Central memory CD8-positive, alpha-beta T cell (primary cell): ENCODE measurements around the gene HSFX3.
"Not testable (repeated sequence)": the region's sequence is repeated elsewhere in the genome, so short reads cannot be mapped to it uniquely, and the experiment has no call there.

ENCODE experiments used
- ATAC-seq: fragments of 150-1000 bp; cut with Tn5 transposase; replicated peaks from 2 replicates; pipeline ENCODE4 v1.10.0; 2022; ENCODE audit warnings: mild to moderate bottlenecking, moderate FRiP score, moderate number of reproducible peaks; ENCODE audit not compliant: poor library complexity, severe bottlenecking; ENCODE audit errors: extremely low read depth
- DNase-seq, 2 donors: peaks; one replicate each; pipeline ENCODE4 v3.0.0; 2021; ENCODE audit warnings: low spot score in 2 of 2
- H3K27ac Mint-ChIP-seq: one replicate; pipeline ENCODE4 v1.8.0; 2022; ENCODE audit warnings: low read depth, mild to moderate bottlenecking, moderate library complexity, mixed read lengths
- H3K27me3 Mint-ChIP-seq: one replicate; pipeline ENCODE4 v1.8.0; 2022; ENCODE audit warnings: mixed read lengths
- H3K36me3 Mint-ChIP-seq: one replicate; pipeline ENCODE4 v1.8.0; 2022; ENCODE audit warnings: mild to moderate bottlenecking, moderate library complexity, mixed read lengths; ENCODE audit not compliant: insufficient read depth
- H3K4me1 Mint-ChIP-seq: one replicate; pipeline ENCODE4 v1.8.0; 2022; ENCODE audit warnings: mixed read lengths
- H3K4me3 Mint-ChIP-seq: one replicate; pipeline ENCODE4 v1.8.0; 2022; ENCODE audit warnings: mild to moderate bottlenecking, moderate library complexity, mixed read lengths
- H3K9me3 Mint-ChIP-seq: one replicate; pipeline ENCODE4 v1.8.0; 2022; ENCODE audit warnings: mixed read lengths

The HSFX3 gene

DNA sequence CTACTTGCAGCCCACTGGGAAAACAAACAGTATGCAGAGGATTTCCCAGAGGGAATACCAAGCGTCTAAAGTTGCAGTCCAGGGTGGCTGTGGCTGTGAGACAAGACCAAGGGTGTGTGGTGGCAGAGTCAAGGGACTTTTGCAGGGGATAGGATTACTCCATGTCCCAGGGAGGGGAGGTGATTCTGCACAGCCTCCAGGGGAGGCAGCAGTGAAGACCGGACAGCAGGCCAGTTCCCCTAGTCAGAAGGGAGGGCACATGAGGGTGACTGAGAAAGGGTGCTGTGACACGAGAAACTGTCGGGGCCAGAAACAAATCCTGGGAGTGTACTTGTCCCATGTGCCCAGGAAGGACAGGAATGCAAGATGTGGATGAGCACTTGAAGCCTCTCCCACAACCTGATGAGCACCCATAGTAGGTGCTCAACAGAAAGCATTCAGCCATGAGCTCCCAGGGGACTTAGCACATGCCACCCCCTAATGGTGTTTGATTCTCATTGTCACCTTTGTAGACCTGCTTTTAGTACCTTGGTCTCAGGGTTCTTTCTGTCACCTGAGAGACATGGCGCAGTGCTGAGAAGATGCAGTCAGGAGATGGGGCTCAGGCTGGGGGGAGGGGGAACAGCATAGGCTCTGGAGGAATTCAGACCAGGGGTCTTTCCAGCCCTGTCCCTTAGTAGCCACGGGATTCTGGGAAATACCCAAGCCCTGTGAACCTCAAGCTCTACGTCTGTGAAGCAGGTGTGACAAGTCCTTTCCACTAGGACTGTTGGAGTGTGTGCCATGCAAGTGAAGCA lies 18.1 kb upstream of the HSFX3 start:
- peaks cover 6% of the 10 kb centered on the region for H3K27me3 Mint-ChIP-seq
- no peak for DNase-seq
- no peak for ATAC-seq
- no peaks in the 10 kb centered on the region for H3K36me3 Mint-ChIP-seq
- H3K4me3 Mint-ChIP-seq = no peak overlapping the region
- H3K27ac Mint-ChIP-seq = no peak overlapping the region
- H3K4me1 Mint-ChIP-seq = no peaks in the 10 kb centered on the region
- no peaks in the 10 kb centered on the region for H3K9me3 Mint-ChIP-seq

DNA sequence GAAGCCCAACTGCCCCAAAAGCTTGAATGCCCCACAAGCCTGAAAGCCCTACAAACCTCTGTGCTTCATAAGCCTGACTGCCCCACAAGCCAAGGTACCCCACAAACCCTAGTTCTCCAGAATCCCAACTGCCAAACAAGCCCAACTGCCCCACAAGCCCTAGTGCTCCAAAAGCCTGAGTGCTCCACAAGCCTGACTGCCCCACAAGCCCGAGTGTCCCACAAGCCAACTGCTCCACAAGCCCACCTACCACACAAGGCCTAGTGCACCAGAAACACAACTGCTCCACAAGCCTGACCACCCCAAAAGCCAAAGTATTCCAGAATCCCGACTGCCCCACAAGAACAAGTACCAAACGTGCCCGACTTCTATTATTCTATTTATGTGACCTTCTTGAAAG lies 13.6 kb upstream of the HSFX3 start:
- H3K27ac Mint-ChIP-seq = no peak overlapping the region
- ATAC-seq (no peak), DNase-seq (no peak)
- H3K36me3 Mint-ChIP-seq = no peaks in the 10 kb centered on the region
- no peaks in the 10 kb centered on the region for H3K27me3 Mint-ChIP-seq
- H3K4me1 Mint-ChIP-seq = no peaks in the 10 kb centered on the region
- no peak overlapping the region for H3K4me3 Mint-ChIP-seq
- H3K9me3 Mint-ChIP-seq = no peaks in the 10 kb centered on the region

DNA sequence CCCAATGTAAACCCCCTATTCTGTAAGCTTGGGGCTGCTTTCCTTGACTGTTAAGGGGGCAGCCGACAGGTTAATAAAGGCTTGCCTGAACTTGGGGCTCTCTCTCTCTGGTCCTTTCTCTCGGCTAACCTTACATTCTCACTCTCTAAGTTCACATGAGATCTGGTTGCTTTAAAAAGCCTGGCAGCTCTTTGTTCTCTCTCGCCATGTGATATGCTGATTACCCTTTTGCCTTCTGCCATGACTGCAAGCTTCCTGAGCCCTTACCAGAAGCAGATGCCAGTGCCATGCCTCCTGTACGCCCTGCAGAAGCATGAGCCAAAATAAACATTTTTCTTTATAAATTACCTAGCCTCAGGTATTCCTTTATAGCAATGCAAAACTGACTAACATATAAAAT lies 5.5 kb upstream of the HSFX3 start:
- not testable (repeated sequence) for H3K4me1 Mint-ChIP-seq, ATAC-seq, H3K4me3 Mint-ChIP-seq, H3K27ac Mint-ChIP-seq, H3K27me3 Mint-ChIP-seq, H3K36me3 Mint-ChIP-seq, H3K9me3 Mint-ChIP-seq, DNase-seq

DNA sequence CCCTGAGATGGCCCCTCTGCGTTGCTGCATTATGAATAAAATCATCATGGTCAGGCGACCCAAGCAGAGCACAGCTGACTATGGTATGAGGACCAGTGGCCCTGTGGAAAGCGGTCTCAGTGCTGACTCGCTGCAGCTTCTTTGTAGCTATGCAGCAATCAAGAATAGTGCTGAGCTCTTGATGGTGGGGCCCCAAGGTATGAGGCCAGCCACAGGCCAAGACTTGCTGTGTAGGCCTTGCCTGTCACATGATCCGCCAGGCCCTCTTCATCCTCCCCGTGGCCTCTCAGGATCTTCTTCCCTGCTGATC lies 2.2 kb upstream of the HSFX3 start:
- H3K36me3 Mint-ChIP-seq, H3K4me1 Mint-ChIP-seq, H3K27ac Mint-ChIP-seq, ATAC-seq, H3K4me3 Mint-ChIP-seq, DNase-seq, H3K9me3 Mint-ChIP-seq, H3K27me3 Mint-ChIP-seq: not testable (repeated sequence)

DNA sequence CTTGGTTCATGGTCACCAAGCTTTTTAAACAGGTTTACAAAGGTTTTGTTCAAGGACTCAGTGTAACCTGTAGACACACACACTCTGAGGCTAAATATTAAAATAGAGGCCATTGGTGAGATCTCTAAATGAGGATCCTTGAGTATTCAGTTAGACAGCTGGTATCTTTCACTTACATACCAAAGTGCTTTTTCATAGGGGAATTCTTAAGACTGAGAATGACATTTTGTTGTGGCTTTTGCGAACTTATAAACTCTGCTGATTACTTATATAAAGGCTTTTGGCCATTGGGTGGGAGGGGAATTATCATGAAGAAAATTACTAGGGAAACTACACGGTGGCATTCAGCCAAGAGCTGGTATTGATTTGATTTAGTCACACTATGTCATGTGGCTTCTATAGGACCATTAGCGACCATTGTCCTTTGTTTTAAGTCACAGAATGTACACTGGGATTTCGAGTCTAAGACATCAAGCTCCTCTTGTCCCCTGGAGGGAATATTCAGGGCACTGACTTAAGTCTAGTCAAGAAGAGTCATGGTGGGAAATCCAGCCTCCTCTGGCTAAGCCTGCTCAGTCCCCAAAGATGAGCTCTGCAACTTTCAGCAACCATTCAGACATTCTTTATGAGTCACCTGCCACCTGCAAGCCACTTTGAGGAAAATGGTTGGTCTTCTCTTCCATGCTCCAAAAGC lies 1.7 kb upstream of the HSFX3 start:
- H3K27me3 Mint-ChIP-seq, DNase-seq, H3K4me1 Mint-ChIP-seq, H3K9me3 Mint-ChIP-seq, ATAC-seq, H3K4me3 Mint-ChIP-seq, H3K36me3 Mint-ChIP-seq, H3K27ac Mint-ChIP-seq: not testable (repeated sequence)

DNA sequence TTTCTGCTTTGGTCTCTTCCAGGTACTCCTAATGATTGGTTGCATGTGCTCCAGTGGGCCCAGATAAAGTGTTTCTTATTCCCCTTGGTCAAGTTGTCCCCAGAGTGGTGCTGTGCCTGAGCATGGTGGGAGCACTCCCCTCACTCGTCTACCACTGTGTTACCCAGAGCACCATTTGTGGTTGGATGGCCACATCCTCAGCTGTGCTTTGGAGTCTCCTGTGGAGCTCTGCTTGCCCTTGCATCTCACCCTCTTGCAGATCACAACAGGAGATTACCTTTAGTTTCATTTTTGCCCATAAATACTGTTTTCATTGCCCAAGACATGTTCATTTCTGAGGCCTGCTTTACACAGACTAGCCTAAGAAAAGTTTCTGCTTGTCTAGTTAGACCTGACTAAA lies 730 bp upstream of the HSFX3 start:
- not testable (repeated sequence) for H3K4me3 Mint-ChIP-seq, H3K27me3 Mint-ChIP-seq, H3K36me3 Mint-ChIP-seq, DNase-seq, H3K4me1 Mint-ChIP-seq, H3K9me3 Mint-ChIP-seq
- peak; percentile 66 for ATAC-seq
- H3K27ac Mint-ChIP-seq = peak overlapping the region; percentile 62

DNA sequence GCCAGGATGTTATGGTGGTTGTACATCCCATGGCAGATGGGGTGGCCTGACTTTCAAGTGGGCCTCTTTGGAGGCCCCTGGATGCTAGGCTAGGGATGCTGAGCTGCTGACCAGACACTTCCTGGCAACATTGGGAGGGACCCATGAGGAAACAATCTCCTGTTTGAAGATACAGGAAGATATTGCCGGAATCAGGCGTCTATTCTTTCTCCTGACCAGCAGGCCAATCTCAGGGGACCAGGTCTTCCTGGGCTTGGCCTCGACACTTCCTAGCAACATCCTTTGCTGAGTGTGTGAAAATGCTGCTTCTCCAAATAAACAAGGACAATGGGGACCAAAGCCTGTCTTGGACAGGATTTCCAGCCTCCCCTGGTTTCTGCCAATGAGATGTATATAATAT lies 1.9 kb downstream of the HSFX3 start:
- H3K27ac Mint-ChIP-seq, H3K4me1 Mint-ChIP-seq, H3K36me3 Mint-ChIP-seq, H3K27me3 Mint-ChIP-seq, ATAC-seq, DNase-seq, H3K4me3 Mint-ChIP-seq, H3K9me3 Mint-ChIP-seq: not testable (repeated sequence)

DNA sequence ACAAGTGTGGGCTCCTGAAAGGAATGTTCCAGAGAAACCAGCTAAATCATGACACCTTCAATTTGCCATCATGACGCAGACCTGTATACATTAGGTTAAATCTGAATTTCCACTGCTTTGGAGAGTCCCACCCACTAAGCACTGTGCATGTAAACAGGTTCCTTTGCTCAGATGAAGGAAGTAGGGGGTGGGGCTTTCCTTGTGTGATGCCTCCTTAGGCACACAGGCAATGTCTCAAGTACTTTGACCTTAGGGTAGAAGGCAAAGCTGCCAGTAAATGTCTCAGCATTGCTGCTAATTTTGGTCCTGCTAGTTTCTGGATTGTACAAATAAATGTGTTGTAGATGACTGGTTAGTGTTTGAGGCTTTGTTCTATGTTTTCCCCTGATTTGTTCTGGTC lies 2.8 kb downstream of the HSFX3 start:
- not testable (repeated sequence) for H3K36me3 Mint-ChIP-seq, H3K27ac Mint-ChIP-seq, H3K27me3 Mint-ChIP-seq, H3K4me3 Mint-ChIP-seq, H3K9me3 Mint-ChIP-seq, ATAC-seq, DNase-seq, H3K4me1 Mint-ChIP-seq

DNA sequence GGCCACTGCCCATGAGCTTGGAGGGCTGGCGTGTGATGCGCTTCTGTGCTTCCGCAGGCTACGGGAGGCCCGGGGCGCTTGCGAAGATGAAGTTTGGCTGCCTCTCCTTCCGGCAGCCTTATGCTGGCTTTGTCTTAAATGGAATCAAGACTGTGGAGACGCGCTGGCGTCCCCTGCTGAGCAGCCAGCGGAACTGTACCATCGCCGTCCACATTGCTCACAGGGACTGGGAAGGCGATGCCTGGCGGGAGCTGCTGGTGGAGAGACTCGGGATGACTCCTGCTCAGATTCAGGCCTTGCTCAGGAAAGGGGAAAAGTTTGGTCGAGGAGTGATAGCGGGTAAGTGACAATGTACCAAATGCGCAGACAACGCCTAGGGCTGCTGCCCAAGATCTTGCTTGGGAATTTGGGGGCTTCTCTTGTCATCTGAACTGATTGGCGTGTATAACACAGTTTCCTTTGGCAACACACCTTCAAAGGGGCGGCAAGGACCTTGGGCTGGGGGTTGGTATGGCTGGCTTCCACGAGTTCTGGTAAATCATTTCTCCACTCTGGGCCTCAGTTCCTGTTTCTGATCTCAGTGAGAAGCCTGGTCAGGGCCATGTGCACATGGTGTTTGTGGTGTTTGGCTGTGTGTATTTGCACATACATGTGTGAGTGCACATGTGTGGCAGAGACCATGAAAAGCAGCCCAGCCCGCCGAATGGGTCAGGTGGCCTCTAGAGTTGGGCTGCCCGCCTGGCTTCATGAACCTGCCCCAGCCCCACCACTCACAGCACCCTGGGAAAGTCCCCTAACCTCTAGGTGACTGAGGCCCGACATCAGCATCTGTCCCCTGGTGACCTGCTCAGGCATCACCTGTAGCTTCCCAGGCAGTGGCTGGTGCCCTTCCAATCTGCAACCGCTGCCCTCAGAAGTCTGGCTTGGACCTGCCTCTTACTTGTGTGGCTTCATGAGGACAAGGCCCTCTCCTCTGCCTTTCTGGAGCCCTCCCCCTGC lies 3.9 kb downstream of the HSFX3 start:
- H3K9me3 Mint-ChIP-seq, H3K36me3 Mint-ChIP-seq, ATAC-seq, H3K27me3 Mint-ChIP-seq, H3K4me3 Mint-ChIP-seq, H3K27ac Mint-ChIP-seq, H3K4me1 Mint-ChIP-seq, DNase-seq: not testable (repeated sequence)

DNA sequence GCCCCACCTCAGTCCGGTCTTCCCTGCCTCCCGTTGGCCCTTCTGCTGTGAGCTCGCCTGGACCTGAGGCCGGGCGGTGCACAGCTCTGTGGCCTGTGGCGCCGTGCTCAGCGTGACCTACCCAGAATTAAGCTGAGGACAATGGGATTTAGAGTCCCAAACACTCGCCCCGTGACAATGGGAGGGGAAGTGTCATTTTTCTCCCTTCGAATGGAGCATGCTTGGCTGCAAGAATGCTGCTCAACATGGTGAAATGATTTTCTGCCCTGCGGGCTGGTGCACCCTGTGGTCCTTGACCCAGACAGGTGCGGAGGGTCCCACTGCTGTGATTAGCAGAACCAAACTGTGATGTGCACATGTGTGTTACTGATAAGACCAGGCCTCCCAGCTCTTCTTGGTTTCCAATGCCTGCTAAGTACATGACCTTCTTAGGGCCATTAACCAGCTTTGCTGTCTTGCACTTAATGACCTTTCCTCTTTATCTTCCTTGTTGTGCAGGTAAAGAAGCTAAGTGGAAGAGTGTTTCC lies 8.1 kb downstream of the HSFX3 start:
- DNase-seq (no peak), ATAC-seq (no peak)
- H3K4me3 Mint-ChIP-seq = peak overlapping the region; percentile 71
- no peaks in the 10 kb centered on the region for H3K27me3 Mint-ChIP-seq
- H3K9me3 Mint-ChIP-seq = no peaks in the 10 kb centered on the region
- no peaks in the 10 kb centered on the region for H3K4me1 Mint-ChIP-seq
- H3K27ac Mint-ChIP-seq = peak overlapping the region; percentile 98
- H3K36me3 Mint-ChIP-seq = peaks cover 17% of the 10 kb centered on the region

DNA sequence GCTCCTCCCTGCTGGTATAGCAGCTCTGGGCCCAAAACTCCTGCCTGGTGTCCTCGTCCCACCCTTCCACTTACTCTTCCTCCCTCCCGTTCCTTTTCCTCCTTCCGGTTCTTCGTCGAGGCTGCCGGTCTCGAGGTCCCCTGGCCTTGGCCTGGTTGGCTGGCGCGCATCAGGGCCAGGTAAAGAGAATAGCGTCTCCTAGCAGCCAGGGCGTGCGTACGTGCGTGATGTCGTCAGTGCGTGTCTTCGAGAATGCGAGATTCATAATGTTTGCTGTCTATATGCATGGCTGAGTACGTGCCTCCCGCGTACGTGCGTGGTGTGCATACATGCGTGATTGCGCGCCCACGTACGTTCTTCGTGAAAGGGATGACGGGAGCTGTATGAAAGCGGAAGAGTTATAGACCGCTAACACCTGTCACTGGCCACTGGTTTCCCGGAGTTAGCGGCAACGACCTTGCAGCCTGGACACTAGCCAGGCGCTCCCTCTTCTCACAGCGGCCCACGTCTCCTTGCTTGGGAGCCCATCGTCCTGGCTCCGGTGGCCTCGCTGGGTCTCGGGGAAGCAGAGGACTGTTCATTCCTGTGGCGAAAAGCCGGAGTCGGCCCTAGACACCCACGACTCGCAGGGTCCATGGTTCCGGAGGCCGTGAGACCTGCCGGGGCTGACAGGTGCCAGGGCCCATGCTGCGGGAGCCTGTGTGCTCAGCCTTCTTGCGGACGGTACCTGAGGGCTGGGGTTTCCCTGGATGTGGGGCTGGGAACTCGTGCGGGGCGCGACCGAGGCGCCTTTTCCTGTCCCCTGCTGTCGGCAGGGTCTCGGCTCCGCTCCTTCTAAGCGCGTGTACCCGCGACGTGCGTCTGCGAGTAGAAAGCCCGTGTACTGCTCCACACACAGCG lies 8.9 kb downstream of the HSFX3 start, which contains the start of gene EOLA1:
EOLA1 (plus strand) TSS at position 392 of the 900 bp plus-strand sequence. CDS start 4,619 bp downstream, outside the sequence.
- Mint-ChIP-seq H3K36me3 (peaks cover 18% of the 10 kb centered on the region), H3K4me3 (peak within 1 kb of the TSS; percentile 71), H3K27me3 (no peaks in the 10 kb centered on the region), H3K4me1 (no peaks in the 10 kb centered on the region), H3K9me3 (no peaks in the 10 kb centered on the region), H3K27ac (peak within 1 kb of the TSS; percentile 98)
- ATAC-seq (peak; percentile 78), DNase-seq (peak; percentile 73 to 88)
